ENCODE measurements around the gene PELI2.

DNA sequence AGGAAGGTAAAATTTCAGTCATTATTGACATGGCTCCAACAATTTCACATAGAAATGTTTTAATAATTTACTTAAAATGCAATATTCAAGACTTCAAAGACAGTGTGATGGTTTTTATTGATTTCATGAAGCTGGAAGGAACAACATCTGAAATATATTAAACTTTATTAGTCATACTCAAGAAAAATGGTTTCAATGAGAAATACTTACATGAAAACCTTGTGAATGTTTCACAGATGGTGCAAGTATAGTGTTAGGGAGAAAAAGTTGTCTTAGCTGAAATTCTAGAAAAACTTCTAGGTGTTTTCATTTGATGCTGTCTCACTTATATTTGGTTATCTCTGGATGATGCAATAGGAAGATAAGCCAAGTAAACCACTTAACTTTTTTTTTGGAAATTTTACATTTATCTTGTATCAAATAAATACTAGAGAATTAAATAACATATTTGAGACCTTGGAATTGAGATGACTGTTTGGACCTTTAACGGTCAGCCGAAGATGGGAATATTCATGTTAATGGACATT, 65.5 kb downstream of the PELI2 start:
- TF ChIP-seq, protein P1, sequence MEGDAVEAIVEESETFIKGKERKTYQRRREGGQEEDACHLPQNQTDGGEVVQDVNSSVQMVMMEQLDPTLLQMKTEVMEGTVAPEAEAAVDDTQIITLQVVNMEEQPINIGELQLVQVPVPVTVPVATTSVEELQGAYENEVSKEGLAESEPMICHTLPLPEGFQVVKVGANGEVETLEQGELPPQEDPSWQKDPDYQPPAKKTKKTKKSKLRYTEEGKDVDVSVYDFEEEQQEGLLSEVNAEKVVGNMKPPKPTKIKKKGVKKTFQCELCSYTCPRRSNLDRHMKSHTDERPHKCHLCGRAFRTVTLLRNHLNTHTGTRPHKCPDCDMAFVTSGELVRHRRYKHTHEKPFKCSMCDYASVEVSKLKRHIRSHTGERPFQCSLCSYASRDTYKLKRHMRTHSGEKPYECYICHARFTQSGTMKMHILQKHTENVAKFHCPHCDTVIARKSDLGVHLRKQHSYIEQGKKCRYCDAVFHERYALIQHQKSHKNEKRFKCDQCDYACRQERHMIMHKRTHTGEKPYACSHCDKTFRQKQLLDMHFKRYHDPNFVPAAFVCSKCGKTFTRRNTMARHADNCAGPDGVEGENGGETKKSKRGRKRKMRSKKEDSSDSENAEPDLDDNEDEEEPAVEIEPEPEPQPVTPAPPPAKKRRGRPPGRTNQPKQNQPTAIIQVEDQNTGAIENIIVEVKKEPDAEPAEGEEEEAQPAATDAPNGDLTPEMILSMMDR (IDR thresholded peaks at IDR 0.05), result no peak
- TF ChIP-seq POLR2A (IDR thresholded peaks at IDR 0.05), result no peak

Data from testis (tissue), 2 donors.